Suprapubic skin (tissue), 4 donors: ENCODE results near the gene ACOT7. TPM values are rescaled to one million over a fixed set of nuclear protein-coding genes. Genes with fewer than 3 reads are reported as not detected.
"Not testable (repeated sequence)": the region's sequence is repeated elsewhere in the genome, so short reads cannot be mapped to it uniquely, and the experiment has no call there.

Source experiments
- DNase-seq, 2 donors: peaks; one replicate each; pipeline ENCODE4 v3.0.0-alpha.2; 2019; ENCODE audit warnings: low spot score in 2 of 2
- H3K27ac ChIP-seq: fragments of 200-600 bp; sonication (generic); one replicate; pipeline ENCODE4 v1.5.1; 2019
- H3K27me3 ChIP-seq: fragments of 200-600 bp; sonication (generic); one replicate; pipeline ENCODE4 v1.5.1; 2019
- H3K36me3 ChIP-seq: fragments of 200-600 bp; sonication (generic); one replicate; pipeline ENCODE4 v1.5.1; 2019
- H3K4me1 ChIP-seq: fragments of 200-600 bp; sonication (generic); one replicate; pipeline ENCODE4 v1.5.1; 2019
- H3K4me3 ChIP-seq: fragments of 200-600 bp; sonication (generic); one replicate; pipeline ENCODE4 v1.5.1; 2019; ENCODE audit warnings: mild to moderate bottlenecking
- H3K9me3 ChIP-seq: fragments of 200-600 bp; sonication (generic); one replicate; pipeline ENCODE4 v1.5.1; 2019
- EP300 ChIP-seq: sonication (generic); formaldehyde crosslinking; IDR thresholded peaks from one replicate; pipeline ENCODE4 v1.6.1; 2017; ENCODE audit warnings: antibody characterized with exemption
- POLR2A ChIP-seq, 2 donors: fragments of 450-650 bp; IDR thresholded peaks; one replicate each; pipeline ENCODE4 v1.6.1; 2017; ENCODE audit warnings: antibody characterized with exemption in 2 of 2, mild to moderate bottlenecking in 2 of 2, moderate library complexity in 2 of 2
- POLR2AphosphoS5 ChIP-seq, 3 donors: sonication (generic); formaldehyde crosslinking; IDR thresholded peaks; one replicate each; pipeline ENCODE4 v1.6.1; 2017; ENCODE audit warnings: antibody characterized with exemption in 3 of 3
- WGBS: methylation state at CpG from one replicate; pipeline ENCODE4 v1.1.5; 2018; 5-methylcytosine and 5-hydroxymethylcytosine counted together
- total RNA-seq, 4 donors: library from RNA; depleted of rRNA; stranded (reverse); fragments of >200 nt; gene quantifications; one replicate each; pipeline ENCODE4 v1.1.0, GENCODE V29; 2016
- TF ChIP-seq, protein P1 (sequence below), 2 donors: fragments of 200-600 bp in 1 of 2; fragments of 450-650 bp in 1 of 2; sonication (generic) in 1 of 2; IDR thresholded peaks; one replicate each; pipeline ENCODE4 v1.5.1; 2016 to 2019; ENCODE audit warnings: antibody characterized with exemption in 2 of 2, mild to moderate bottlenecking in 1 of 2, moderate library complexity in 1 of 2

Gene ACOT7
- total RNA-seq, 4 donors from 2014 or later, result 8.4 to 40.5 (median 26.7) TPM

GRCh38 chr1:6314503-6314902 lies 79.1 kb downstream of the ACOT7 start:
- H3K4me1 ChIP-seq, result peaks cover 4% of the 10 kb centered on the region
- H3K36me3 ChIP-seq, result peaks cover 6% of the 10 kb centered on the region
- no peak overlapping the region for H3K27ac ChIP-seq
- no peak for DNase-seq
- TF ChIP-seq POLR2AphosphoS5 (IDR thresholded peaks at IDR 0.05) (no peak), EP300 (no peak), POLR2A (IDR thresholded peaks at IDR 0.05) (no peak)
- TF ChIP-seq, protein P1, sequence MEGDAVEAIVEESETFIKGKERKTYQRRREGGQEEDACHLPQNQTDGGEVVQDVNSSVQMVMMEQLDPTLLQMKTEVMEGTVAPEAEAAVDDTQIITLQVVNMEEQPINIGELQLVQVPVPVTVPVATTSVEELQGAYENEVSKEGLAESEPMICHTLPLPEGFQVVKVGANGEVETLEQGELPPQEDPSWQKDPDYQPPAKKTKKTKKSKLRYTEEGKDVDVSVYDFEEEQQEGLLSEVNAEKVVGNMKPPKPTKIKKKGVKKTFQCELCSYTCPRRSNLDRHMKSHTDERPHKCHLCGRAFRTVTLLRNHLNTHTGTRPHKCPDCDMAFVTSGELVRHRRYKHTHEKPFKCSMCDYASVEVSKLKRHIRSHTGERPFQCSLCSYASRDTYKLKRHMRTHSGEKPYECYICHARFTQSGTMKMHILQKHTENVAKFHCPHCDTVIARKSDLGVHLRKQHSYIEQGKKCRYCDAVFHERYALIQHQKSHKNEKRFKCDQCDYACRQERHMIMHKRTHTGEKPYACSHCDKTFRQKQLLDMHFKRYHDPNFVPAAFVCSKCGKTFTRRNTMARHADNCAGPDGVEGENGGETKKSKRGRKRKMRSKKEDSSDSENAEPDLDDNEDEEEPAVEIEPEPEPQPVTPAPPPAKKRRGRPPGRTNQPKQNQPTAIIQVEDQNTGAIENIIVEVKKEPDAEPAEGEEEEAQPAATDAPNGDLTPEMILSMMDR (IDR thresholded peaks at IDR 0.05), result no peak
- 93% methylated on average over 12 of the region's 12 CpGs for WGBS
- H3K9me3 ChIP-seq, result no peaks in the 10 kb centered on the region
- no peaks in the 10 kb centered on the region for H3K27me3 ChIP-seq
- no peak overlapping the region for H3K4me3 ChIP-seq

- Histone ChIP-seq H3K9me3 (no peaks in the 10 kb centered on the region), H3K4me3 (no peak overlapping the region), H3K27ac (no peak overlapping the region), H3K27me3 (no peaks in the 10 kb centered on the region), H3K4me1 (peaks cover 4% of the 10 kb centered on the region), H3K36me3 (peaks cover 6% of the 10 kb centered on the region)
- 77% methylated on average over 18 of the region's 18 CpGs for WGBS
- TF ChIP-seq POLR2A (IDR thresholded peaks at IDR 0.05) (no peak), POLR2AphosphoS5 (IDR thresholded peaks at IDR 0.05) (no peak), EP300 (no peak)
- TF ChIP-seq, protein P1 (IDR thresholded peaks at IDR 0.05), result no peak
- DNase-seq, result no peak
Measured at GRCh38 chr1:6313393-6314200, 80.0 kb downstream of the ACOT7 start.

GRCh38 chr1:6310116-6310848 lies 83.3 kb downstream of the ACOT7 start:
- Histone ChIP-seq H3K36me3 (no peaks in the 10 kb centered on the region), H3K9me3 (no peaks in the 10 kb centered on the region), H3K27ac (no peak overlapping the region), H3K4me3 (no peak overlapping the region), H3K4me1 (peaks cover 4% of the 10 kb centered on the region), H3K27me3 (no peaks in the 10 kb centered on the region)
- DNase-seq, result no peak
- 94% methylated on average over 9 of the region's 9 CpGs for WGBS
- no peak for TF ChIP-seq EP300
- TF ChIP-seq POLR2AphosphoS5 (IDR thresholded peaks at IDR 0.05), result no peak
- TF ChIP-seq, protein P1 (IDR thresholded peaks at IDR 0.05), result no peak
- no peak for TF ChIP-seq POLR2A (IDR thresholded peaks at IDR 0.05)

DNA sequence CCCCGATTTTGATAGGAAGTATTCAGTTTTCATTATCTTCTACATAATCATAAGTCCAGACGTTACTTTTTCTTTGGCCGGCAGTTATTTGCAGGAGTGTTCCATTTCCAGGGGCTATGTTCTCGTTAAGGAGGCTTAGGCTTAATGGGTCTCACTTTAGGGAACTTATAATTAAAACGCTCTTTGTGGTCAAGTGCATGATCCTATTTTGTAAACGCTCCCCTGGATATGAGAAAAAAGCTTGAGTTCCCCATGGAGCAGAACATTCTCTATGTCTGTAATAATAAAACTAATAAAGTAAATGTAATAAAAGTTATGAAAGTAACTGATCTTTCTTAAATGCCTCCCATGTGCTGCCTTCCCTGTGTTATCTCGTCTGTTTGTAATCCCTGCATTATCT lies 84.0 kb downstream of the ACOT7 start:
- Histone ChIP-seq H3K4me3 (no peak overlapping the region), H3K36me3 (no peaks in the 10 kb centered on the region), H3K27ac (no peak overlapping the region), H3K27me3 (no peaks in the 10 kb centered on the region), H3K4me1 (peaks cover 4% of the 10 kb centered on the region), H3K9me3 (no peaks in the 10 kb centered on the region)
- 81% methylated on average over 7 of the region's 7 CpGs for WGBS
- TF ChIP-seq POLR2AphosphoS5 (IDR thresholded peaks at IDR 0.05), result no peak
- no peak for TF ChIP-seq EP300
- TF ChIP-seq, protein P1 (IDR thresholded peaks at IDR 0.05), result no peak
- TF ChIP-seq POLR2A (IDR thresholded peaks at IDR 0.05), result no peak
- no peak for DNase-seq

- Histone ChIP-seq H3K4me1 (peaks cover 4% of the 10 kb centered on the region), H3K36me3 (no peaks in the 10 kb centered on the region), H3K27ac (no peak overlapping the region), H3K27me3 (no peaks in the 10 kb centered on the region), H3K9me3 (no peaks in the 10 kb centered on the region), H3K4me3 (no peak overlapping the region)
- 91% methylated on average over 13 of the region's 13 CpGs for WGBS
- TF ChIP-seq POLR2A (IDR thresholded peaks at IDR 0.05), result no peak
- TF ChIP-seq, protein P1 (IDR thresholded peaks at IDR 0.05), result no peak
- no peak for TF ChIP-seq POLR2AphosphoS5 (IDR thresholded peaks at IDR 0.05)
- TF ChIP-seq EP300, result no peak
- no peak for DNase-seq
Measured at GRCh38 chr1:6308449-6308848, 85.1 kb downstream of the ACOT7 start.

GRCh38 chr1:6307682-6308081 lies 85.9 kb downstream of the ACOT7 start:
- not testable (repeated sequence) for H3K27me3 ChIP-seq, H3K9me3 ChIP-seq, DNase-seq, H3K4me3 ChIP-seq, H3K27ac ChIP-seq, H3K36me3 ChIP-seq, H3K4me1 ChIP-seq
- WGBS, result 92% methylated on average over 7 of the region's 7 CpGs
